Temporal lobe (tissue), 2 donors: ENCODE measurements around the gene FAM53B. TPM values are rescaled to one million over a fixed set of nuclear protein-coding genes. Genes with fewer than 3 reads are reported as not detected.

Experiments used
- small RNA-seq: library from RNA; depleted of rRNA; stranded (forward); fragments of <200 nt; gene quantifications from one replicate; pipeline ENCODE3, GENCODE V24; 2014; ENCODE audit warnings: low replicate concordance
- total RNA-seq: library from RNA; depleted of rRNA; stranded (reverse); fragments of >200 nt; gene quantifications from one replicate; pipeline ENCODE4 v1.2.3, GENCODE V29; 2014

Gene FAM53B
- total RNA-seq, 1 donor from 2014 or later: 17.0 TPM

Small RNA genes within 50 kb of the gene (small RNA-seq; reads per million reads assigned to genes)
- not detected for gene RF00019

Other genes with a start within 250 kb of the FAM53B start
- gene EEF1AKMT2, start 47.5 kb upstream of the FAM53B start, total RNA-seq: 36.9 TPM
- gene ABRAXAS2, start 57.4 kb upstream of the FAM53B start, total RNA-seq: 15.5 TPM
- gene ZRANB1, start 197.7 kb upstream of the FAM53B start, total RNA-seq: 53.6 TPM